ENCODE results near the gene NHLRC4.

DNA sequence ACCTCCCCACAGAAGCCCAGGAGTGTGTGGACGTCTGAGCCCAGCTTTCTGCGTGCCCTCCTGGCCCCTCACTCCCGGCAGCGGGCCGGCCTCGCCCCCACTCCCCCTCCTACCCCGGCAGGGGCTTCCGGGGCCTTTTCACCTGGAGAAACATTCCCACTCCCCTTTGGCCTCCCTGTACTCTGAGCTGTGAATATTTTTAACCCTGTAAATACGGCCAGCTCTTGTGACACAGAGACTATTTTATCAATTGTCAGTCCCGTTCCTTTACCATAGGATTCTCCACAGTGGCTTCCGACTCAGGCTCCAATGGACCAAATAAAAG is 12.5 kb upstream of the NHLRC4 start:
- TF ChIP-seq, protein P1, sequence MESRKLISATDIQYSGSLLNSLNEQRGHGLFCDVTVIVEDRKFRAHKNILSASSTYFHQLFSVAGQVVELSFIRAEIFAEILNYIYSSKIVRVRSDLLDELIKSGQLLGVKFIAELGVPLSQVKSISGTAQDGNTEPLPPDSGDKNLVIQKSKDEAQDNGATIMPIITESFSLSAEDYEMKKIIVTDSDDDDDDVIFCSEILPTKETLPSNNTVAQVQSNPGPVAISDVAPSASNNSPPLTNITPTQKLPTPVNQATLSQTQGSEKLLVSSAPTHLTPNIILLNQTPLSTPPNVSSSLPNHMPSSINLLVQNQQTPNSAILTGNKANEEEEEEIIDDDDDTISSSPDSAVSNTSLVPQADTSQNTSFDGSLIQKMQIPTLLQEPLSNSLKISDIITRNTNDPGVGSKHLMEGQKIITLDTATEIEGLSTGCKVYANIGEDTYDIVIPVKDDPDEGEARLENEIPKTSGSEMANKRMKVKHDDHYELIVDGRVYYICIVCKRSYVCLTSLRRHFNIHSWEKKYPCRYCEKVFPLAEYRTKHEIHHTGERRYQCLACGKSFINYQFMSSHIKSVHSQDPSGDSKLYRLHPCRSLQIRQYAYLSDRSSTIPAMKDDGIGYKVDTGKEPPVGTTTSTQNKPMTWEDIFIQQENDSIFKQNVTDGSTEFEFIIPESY (IDR thresholded peaks at IDR 0.05), result no peak
- TF ChIP-seq, protein P2, sequence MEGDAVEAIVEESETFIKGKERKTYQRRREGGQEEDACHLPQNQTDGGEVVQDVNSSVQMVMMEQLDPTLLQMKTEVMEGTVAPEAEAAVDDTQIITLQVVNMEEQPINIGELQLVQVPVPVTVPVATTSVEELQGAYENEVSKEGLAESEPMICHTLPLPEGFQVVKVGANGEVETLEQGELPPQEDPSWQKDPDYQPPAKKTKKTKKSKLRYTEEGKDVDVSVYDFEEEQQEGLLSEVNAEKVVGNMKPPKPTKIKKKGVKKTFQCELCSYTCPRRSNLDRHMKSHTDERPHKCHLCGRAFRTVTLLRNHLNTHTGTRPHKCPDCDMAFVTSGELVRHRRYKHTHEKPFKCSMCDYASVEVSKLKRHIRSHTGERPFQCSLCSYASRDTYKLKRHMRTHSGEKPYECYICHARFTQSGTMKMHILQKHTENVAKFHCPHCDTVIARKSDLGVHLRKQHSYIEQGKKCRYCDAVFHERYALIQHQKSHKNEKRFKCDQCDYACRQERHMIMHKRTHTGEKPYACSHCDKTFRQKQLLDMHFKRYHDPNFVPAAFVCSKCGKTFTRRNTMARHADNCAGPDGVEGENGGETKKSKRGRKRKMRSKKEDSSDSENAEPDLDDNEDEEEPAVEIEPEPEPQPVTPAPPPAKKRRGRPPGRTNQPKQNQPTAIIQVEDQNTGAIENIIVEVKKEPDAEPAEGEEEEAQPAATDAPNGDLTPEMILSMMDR (IDR thresholded peaks at IDR 0.05; ENCODE audit: low read depth, low read length, missing input control), result no peak
- no peak for TF ChIP-seq JUND (IDR thresholded peaks at IDR 0.05)

All from liver (tissue), 3 donors.